GM21528 (cell line): ENCODE measurements around the gene RNF151.
"Not testable (repeated sequence)": the region's sequence is repeated elsewhere in the genome, so short reads cannot be mapped to it uniquely, and the experiment has no call there.

Experiments used
- ATAC-seq: cut with Tn5 transposase; IDR thresholded peaks from one replicate; pipeline ENCODE4 v1.9.1; 2021; ENCODE audit warnings: mild to moderate bottlenecking, moderate library complexity; ENCODE audit not compliant: unreplicated experiment, low FRiP score

Gene RNF151

DNA sequence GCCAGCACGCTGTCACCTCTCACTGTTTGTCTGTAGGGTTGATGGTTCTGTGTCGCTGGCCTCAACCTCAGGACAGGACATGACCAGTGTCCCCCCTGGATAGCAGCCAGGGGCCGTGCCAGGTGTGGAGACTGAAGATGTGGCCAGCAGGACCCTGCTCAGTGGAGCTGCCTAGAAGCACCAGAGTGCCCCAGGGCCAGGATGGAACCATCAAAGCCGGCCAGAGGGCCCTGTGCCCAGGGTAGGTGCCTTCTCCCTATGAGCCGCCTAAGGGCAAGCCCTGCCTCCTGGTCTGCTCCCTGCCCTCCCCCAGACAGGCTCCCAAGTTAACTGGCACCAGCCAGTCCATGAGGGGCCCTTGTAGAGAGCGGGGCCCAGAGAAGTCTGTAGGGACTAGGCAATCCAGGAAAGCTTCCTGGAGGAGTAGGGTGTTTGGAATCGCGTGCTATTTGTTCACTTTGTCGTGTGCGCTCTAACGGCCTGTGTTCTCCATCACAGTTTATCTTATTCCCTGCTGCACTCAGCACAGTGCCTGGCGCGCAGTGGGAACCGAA is 7.9 kb upstream of the RNF151 start:
- no peak for ATAC-seq

DNA sequence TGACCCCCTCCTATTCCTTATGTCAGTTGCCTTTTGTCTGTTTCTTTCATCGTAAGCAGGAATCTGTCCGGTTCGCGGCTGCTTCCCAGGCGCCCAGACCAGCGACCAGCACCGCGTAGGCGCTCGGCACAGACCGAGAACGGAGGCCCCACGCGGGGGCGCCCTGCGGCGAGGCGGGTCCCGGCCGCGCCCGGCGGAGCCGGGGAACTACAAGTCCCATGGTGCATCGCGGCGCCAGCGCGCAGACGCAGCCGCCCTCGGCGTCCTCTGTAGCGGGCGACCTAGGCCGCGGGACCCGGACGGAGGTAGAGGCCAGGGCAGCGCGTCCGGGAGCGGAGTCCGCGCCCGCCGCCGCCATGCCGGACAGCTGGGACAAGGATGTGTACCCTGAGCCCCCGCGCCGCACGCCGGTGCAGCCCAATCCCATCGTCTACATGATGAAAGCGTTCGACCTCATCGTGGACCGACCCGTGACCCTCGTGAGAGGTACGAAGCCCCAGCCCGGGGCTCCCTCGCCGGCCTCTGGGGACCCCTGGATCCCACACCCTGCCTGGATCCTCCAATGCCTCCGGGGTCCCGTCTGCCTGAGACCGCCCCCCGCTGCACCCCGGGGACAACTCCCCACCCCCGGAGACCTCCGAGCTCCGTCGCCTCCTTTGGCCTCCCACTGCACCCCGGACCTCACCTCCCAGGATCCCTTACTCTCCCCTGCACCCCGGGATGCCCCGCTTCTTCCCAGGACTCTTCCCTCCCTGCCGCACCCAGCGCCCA is 7.2 kb upstream of the RNF151 start, which contains the start of gene NDUFB10:
NDUFB10 (plus strand) TSS at position 270 of the 771 bp plus-strand sequence; CDS start at position 357, 87 bp downstream.
- ATAC-seq, result peak; percentile 58

- ATAC-seq, result no peak
These were observed 5.7 kb upstream of the RNF151 start for GRCh38 chr16:1960665-1961630.

DNA sequence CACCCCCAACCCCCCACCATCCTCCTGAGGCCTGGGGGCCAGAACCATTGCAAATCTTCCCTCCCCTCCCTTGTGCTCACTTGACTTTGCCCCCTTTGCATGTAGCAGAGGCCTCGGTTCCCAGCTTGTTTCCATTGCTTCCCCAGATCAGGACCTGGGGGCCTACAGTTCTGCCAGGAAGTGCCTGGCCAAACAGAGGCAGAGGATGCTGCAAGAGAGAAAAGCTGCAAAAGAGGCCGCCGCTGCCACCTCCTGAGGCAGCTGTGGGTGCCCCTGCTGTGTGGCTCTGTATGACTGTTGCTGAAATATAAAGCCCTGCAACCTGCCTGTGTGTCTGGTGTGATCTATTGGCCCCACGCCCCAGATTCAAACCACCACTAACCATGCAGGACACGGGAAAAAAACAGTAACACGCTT is 5.0 kb upstream of the RNF151 start:
- ATAC-seq, result no peak

DNA sequence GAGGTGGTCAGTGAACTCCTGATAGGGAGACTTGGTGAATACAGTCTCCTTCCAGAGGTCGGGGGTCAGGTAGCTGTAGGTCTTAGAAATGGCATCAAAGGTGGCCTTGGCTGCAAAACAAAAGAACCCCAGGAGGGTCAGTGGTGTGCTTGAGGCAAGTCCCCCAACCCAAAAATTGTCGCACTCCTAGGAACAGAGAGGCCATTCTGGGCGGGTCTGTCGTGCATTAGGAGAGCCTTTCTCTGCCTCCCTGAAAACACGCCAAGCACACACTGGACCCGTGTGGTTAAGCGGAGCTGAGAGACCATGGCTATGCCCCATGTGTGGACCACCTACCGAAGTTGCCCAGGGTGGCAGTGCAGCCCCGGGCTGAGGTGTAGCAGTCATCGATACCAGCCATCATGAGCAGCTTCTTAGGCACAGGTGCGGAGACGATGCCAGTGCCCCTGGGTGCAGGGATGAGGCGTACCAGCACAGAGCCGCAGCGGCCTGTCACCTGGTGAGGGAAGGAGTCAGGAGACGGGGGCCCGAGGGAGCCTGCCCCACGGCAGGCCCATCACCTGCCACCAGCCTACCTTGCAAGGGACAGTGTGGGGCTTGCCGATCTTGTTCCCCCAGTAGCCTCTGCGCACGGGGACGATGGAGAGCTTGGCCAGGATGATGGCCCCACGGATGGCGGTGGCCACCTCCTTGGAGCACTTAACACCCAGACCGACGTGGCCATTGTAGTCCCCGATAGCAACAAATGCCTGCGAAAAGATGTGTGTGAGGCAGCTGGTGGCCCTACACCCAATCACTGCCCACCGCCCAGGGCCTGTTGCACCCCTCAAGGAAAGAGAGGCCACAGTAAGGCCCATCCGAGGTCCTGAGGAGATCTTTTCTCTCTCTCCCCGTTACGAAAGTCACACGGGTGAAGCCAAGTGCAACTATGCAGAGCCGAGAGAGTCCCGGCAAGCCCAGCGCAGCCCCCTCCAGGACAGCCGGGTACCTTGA is 4.2 kb upstream of the RNF151 start:
- not testable (repeated sequence) for ATAC-seq

GRCh38 chr16:1963806-1964505 is 2.7 kb upstream of the RNF151 start:
- peak; percentile 8 for ATAC-seq

DNA sequence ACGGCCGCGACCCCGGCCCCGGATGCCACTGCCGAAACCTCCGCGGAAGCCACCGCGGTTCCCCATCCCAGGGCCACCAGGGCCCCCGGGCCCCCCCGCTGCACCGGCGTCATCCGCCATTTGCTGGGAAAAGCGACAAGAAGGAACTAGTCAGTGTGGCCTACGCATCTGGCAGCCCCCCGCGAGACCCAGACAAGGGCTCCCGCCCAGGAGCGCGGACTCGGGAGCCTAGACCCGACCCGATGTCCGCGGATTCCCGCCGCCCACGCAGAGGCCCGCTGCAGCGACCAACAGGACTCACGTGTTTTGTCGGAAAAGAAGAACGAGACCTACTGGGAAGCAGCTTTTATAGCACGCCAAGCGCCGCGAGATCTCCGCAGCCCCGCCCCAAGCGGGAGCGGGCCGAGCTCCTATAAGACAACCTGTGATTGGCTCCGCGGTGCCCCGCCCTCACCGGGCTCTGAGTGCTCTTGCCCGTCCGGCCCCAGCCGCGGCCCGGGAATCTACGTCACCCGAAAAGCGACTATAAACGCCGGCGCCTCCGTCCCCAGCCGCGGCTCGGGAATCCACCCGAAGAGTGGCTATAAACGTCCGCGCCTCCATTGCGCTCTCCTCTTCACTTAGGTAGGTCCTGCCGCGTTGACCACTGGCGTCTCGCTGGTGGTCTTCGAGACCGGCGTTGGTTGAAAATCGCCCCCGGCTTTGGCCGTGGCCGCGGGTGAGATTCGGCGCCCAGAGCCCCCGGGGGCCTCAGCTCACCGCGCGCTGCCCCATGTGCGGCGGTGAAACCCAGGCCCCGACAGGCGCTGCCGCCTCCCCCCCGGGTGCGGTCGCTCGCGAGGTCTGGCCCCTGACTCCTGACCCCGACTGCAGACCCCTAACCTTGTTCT is 1.9 kb upstream of the RNF151 start, which contains the start of gene RPS2:
RPS2 (minus strand) TSS at position 321 of the 890 bp plus-strand sequence; CDS start at position 120, 201 bp downstream.
- peak; percentile 76 for ATAC-seq

- no peak for ATAC-seq
These were observed 1.2 kb upstream of the RNF151 start for GRCh38 chr16:1965396-1966001.

GRCh38 chr16:1968146-1968953 is 1.7 kb downstream of the RNF151 start:
- ATAC-seq, result no peak

- ATAC-seq, result peak; percentile 59
These were observed 5.3 kb downstream of the RNF151 start, which contains the start of gene TBL3 for GRCh38 chr16:1971796-1972489. Gene TBL3, plus strand, starts transcription at chr16:1972053. Its CDS starts 112 bp downstream, at chr16:1972165.

GRCh38 chr16:1972490-1972877 is 5.8 kb downstream of the RNF151 start:
- peak; percentile 2 for ATAC-seq

- no peak for ATAC-seq
These were observed 7.0 kb downstream of the RNF151 start for GRCh38 chr16:1973461-1974156.

DNA sequence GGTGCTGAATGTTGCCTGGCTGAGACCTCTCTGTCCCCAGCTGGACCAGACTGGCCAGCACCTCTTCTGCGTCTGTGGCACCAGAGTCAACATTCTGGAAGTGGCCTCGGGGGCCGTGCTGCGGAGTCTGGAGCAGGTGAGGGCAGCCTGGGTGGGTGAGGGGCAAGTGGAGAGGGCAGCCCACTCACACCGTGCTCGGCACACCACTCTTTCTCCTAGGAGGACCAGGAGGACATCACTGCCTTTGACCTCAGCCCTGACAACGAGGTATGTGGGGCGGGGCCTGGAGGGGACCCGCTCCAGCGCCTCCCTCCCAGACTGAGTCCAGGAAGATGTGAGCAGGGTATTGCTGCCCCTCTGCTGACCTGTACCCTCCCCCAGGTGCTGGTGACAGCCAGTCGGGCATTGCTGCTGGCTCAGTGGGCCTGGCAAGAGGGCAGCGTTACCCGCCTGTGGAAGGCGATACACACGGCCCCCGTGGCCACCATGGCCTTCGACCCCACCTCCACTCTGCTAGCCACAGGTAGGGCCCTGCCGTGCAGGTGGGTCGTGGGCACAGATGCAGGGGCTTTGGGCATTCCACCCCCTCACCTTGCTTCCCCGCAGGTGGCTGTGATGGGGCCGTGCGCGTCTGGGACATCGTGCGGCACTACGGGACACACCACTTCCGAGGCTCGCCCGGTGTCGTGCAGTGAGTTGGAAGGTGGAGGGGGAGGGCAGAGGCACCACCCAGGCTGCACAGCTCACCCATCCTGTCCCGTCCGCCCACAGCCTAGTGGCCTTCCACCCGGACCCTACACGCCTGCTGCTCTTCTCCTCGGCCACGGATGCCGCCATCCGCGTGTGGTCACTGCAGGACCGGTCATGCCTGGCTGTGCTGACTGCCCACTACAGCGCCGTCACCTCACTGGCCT is 7.8 kb downstream of the RNF151 start:
- ATAC-seq, result no peak

DNA sequence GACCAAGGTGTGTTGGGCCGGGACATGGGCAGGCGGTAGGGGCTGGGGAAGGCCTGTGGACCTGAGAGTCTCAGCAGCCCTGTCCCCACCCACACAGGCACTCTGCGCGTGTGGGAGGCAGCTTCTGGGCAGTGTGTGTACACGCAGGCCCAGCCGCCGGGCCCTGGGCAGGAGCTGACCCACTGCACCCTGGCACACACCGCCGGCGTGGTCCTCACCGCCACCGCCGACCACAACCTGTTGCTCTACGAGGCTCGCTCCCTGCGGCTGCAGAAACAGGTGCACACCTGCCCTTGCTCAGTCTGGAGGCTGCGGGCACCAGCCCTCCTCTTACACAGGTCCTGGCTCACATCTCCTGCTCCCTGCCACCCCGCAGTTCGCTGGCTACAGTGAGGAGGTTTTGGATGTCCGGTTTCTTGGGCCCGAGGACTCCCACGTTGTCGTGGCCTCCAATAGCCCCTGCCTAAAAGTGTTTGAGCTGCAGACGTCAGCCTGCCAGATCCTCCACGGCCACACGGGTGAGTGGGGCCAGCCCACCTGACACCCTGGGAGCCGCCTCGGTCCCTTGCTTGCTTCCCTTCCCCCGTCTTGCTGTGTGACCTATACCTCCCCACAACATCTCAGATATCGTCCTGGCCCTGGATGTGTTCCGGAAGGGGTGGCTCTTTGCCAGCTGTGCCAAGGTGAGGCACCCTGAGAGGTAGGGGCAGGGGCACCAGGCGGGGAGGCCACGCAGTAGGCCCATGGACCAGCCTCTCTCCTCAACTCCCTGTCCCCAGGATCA is 9.0 kb downstream of the RNF151 start:
- no peak for ATAC-seq
